GM18502 (cell line): ENCODE results near the gene GDI1.

ENCODE experiments used
- ATAC-seq: cut with Tn5 transposase; IDR thresholded peaks from one replicate; pipeline ENCODE4 v1.9.1; 2021; ENCODE audit warnings: mild to moderate bottlenecking; ENCODE audit not compliant: unreplicated experiment, poor library complexity

GDI1 gene

GRCh38 chrX:154408659-154409221 is 28.2 kb upstream of the GDI1 start:
- peak; percentile 7 for ATAC-seq

- peak; percentile 44 for ATAC-seq
These were observed 27.6 kb upstream of the GDI1 start, which contains the start of gene DNASE1L1 for GRCh38 chrX:154409222-154409871. DNASE1L1 (minus strand) TSS chrX:154409254; CDS start chrX:154405568, 3,686 bp downstream.

- ATAC-seq = peak; percentile 59
These were observed 25.0 kb upstream of the GDI1 start for GRCh38 chrX:154411981-154412340.

- ATAC-seq = no peak
These were observed 24.5 kb upstream of the GDI1 start for GRCh38 chrX:154412468-154412867.

- no peak for ATAC-seq
These were observed 23.8 kb upstream of the GDI1 start for GRCh38 chrX:154413142-154413541.

GRCh38 chrX:154417157-154417556 is 19.8 kb upstream of the GDI1 start:
- ATAC-seq = no peak

GRCh38 chrX:154419189-154419588 is 17.8 kb upstream of the GDI1 start:
- ATAC-seq = no peak

- no peak for ATAC-seq
These were observed 17.1 kb upstream of the GDI1 start for GRCh38 chrX:154419688-154420401.

- ATAC-seq = no peak
These were observed 16.6 kb upstream of the GDI1 start for GRCh38 chrX:154420402-154420756.

- no peak for ATAC-seq
These were observed 9.8 kb upstream of the GDI1 start for GRCh38 chrX:154426916-154427770.

- peak; percentile 92 for ATAC-seq
These were observed 8.5 kb upstream of the GDI1 start, which contains the start of gene ATP6AP1 for GRCh38 chrX:154428176-154429171. ATP6AP1 (plus strand) TSS chrX:154428677; CDS start chrX:154428693, 16 bp downstream.

- no peak for ATAC-seq
These were observed 7.2 kb upstream of the GDI1 start for GRCh38 chrX:154429711-154430110.

GRCh38 chrX:154430479-154430878 is 6.5 kb upstream of the GDI1 start:
- ATAC-seq = no peak

- no peak for ATAC-seq
These were observed 6.0 kb upstream of the GDI1 start for GRCh38 chrX:154430916-154431315.

- ATAC-seq = no peak
These were observed 5.6 kb upstream of the GDI1 start for GRCh38 chrX:154431341-154431740.

- ATAC-seq = no peak
These were observed 4.7 kb upstream of the GDI1 start for GRCh38 chrX:154432210-154432609.

GRCh38 chrX:154433605-154434004 is 3.3 kb upstream of the GDI1 start:
- no peak for ATAC-seq

GRCh38 chrX:154434394-154435168 is 2.4 kb upstream of the GDI1 start:
- ATAC-seq = no peak
